Spleen (tissue), 11 donors: ENCODE data around the gene TUBA3D. TPM values are rescaled to one million over a fixed set of nuclear protein-coding genes. Genes with fewer than 3 reads are reported as not detected.
"Not testable (repeated sequence)": the region's sequence is repeated elsewhere in the genome, so short reads cannot be mapped to it uniquely, and the experiment has no call there.

Experiments used
- DNase-seq: peaks from one replicate; pipeline ENCODE4 v3.0.0-alpha.2; 2020
- H3K27ac ChIP-seq, 8 donors: fragments of 200-600 bp; sonication (generic) in 7 of 8; 1 replicate in 4 of 8; 2 replicates in 4 of 8; pipeline versions ENCODE4 v1.5.0 to v1.8.0; 2016 to 2021; ENCODE audit warnings: inconsistent platforms in 4 of 8, mild to moderate bottlenecking in 4 of 8, moderate library complexity in 1 of 8
- H3K27me3 ChIP-seq, 7 donors: fragments of 200-600 bp; sonication (generic) in 6 of 7; replicated peaks in 1 of 7; 1 replicate in 4 of 7; 2 replicates in 3 of 7; pipeline versions ENCODE4 v1.5.0 to v1.8.0; 2016 to 2021; ENCODE audit warnings: inconsistent platforms in 3 of 7, mild to moderate bottlenecking in 1 of 7
- H3K36me3 ChIP-seq, 6 donors: fragments of 200-600 bp; sonication (generic) in 5 of 6; 1 replicate in 4 of 6; 2 replicates in 2 of 6; pipeline versions ENCODE4 v1.5.0 to v1.8.0; 2016 to 2021; ENCODE audit warnings: inconsistent platforms in 2 of 6
- H3K4me1 ChIP-seq, 6 donors: fragments of 200-600 bp; sonication (generic) in 5 of 6; 1 replicate in 3 of 6; 2 replicates in 3 of 6; pipeline versions ENCODE4 v1.5.0 to v1.8.0; 2016 to 2021; ENCODE audit warnings: inconsistent platforms in 3 of 6
- H3K4me3 ChIP-seq, 8 donors: fragments of 200-600 bp; sonication (generic) in 7 of 8; 1 replicate in 4 of 8; 2 replicates in 4 of 8; pipeline versions ENCODE4 v1.5.0 to v1.8.0; 2016 to 2021; ENCODE audit warnings: inconsistent platforms in 4 of 8, mild to moderate bottlenecking in 4 of 8, moderate library complexity in 2 of 8
- H3K9me3 ChIP-seq, 8 donors: fragments of 200-600 bp; sonication (generic) in 7 of 8; 1 replicate in 4 of 8; 2 replicates in 4 of 8; pipeline versions ENCODE4 v1.5.0 to v1.8.0; 2016 to 2021; ENCODE audit warnings: inconsistent platforms in 4 of 8
- CTCF ChIP-seq, 11 experiments: fragments of 200-600 bp in 7 of 11; fragments of 450-650 bp in 4 of 11; sonication (generic) in 4 of 11; IDR thresholded peaks in 8 of 11; conservative IDR thresholded peaks in 3 of 11; 1 replicate in 7 of 11; 2 replicates in 4 of 11; pipeline versions ENCODE4 v1.4.0 to v1.8.0; 2016 to 2021; ENCODE audit warnings: antibody characterized with exemption in 11 of 11, inconsistent platforms in 4 of 11, mild to moderate bottlenecking in 1 of 11
- POLR2A ChIP-seq, 3 donors: fragments of 450-650 bp; IDR thresholded peaks; one replicate each; pipeline ENCODE4 v1.5.1; 2017; ENCODE audit warnings: antibody characterized with exemption in 3 of 3, mild to moderate bottlenecking in 1 of 3
- POLR2AphosphoS5 ChIP-seq, 3 donors: sonication (generic); formaldehyde crosslinking; IDR thresholded peaks; one replicate each; pipeline ENCODE4 v1.5.1; 2017; ENCODE audit warnings: antibody characterized with exemption in 3 of 3
- WGBS, 5 donors: extraction: QIAGEN DNeasy Blood & Tissue Kit in 3 of 5; methylation state at CpG; one replicate each; pipeline versions ENCODE4 v1.1.5 to v1.1.7; 2013 to 2018; 5-methylcytosine and 5-hydroxymethylcytosine counted together
- intact Hi-C: fragments of 100-400 bp; cut with DNase I; formaldehyde crosslinking; loops from one replicate; pipeline ENCODE4 v1.15.0; 2023; ENCODE audit warnings: low total_unique reads
- polyA plus RNA-seq, 3 donors: library from polyadenylated mRNA; stranded (reverse); fragments of 200-250 nt; gene quantifications; one replicate each; pipeline ENCODE4 v1.2.1, GENCODE V29; 2013
- total RNA-seq, 7 donors: library from RNA; depleted of rRNA in 3 of 7; stranded (reverse); fragments of >200 nt in 3 of 7; fragmentation: NEBNext Ultra II Directional in 4 of 7; extraction: Animal tissue kit (Norgen Biotek cat#: 25700) in 4 of 7; gene quantifications; one replicate each; pipeline versions ENCODE4 v1.1.0 to v1.2.1, GENCODE V29; 2016 to 2021
- donor health status: healthy with polysubstance abuse.
- donor health status: DM: no; HTN: no; CAD: no; lungs with moderate emphysema.
- donor health status: DM: no; HTN: no; CAD: no.
- donor health status: Bipolar disorder and iron deficiency.
- donor health status: healthy.
- donor health status: DM: no; HTN: no; CAD: no.
- donor health status: DM: yes; HTN: yes; CAD: no.

Gene TUBA3D
- total and polyA plus RNA-seq, 10 donors: 0.10 to 0.86 TPM; not detected in 8

DNA sequence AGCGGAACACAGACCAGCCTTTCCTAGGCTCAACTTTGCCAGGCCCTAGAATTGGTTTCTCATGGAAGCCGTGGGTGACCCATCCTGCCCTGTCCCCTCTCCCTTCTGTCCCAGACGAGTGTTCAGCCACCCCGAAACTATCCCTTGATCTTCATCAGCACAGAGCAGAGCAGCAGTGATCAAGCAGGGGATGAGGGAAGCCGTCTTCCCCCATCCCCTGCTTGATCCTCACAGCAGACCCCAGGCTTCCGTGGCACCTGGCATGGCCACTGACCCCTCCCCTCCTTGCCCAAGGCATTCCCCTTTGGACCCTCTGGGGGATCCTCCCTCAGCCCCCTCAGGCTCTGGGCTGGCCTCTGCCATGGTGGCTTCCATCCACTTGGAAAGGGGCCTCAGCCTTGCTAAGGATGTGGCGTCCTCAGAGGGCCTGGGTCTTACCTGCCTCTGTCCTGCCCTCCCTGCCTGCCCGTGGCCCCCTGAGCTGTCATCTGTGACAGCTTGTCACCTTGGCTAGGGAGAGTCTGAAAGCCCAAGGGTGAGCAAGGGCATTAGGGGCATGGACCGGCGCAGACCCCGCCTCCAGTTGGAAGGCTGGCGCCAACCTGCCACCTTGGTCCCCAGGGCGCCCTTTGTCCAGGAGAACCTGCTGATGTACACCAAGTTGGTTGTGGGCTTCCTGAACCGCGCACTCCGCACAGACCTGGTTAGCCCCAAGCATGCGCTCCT, 41.4 kb downstream of the TUBA3D start:
- H3K27me3 ChIP-seq: no peaks in the 10 kb centered on the region
- peaks cover 0 to 91% (median 51%) of the 10 kb centered on the region in 6 donors for H3K36me3 ChIP-seq
- H3K4me3 ChIP-seq: no peak overlapping the region
- intact Hi-C loops: no loop called here
- WGBS, 5 donors: 95 to 98% (median 96%) methylated on average over 15 to 17 of the region's 17 CpGs
- DNase-seq: peak; percentile 56
- peaks cover 0 to 19% (median 6%) of the 10 kb centered on the region in 6 donors for H3K4me1 ChIP-seq
- no peaks in the 10 kb centered on the region for H3K9me3 ChIP-seq
- H3K27ac ChIP-seq: no peak overlapping the region
- TF ChIP-seq POLR2A (IDR thresholded peaks at IDR 0.05) (no peak), CTCF (IDR thresholded peaks at IDR 0.05 in 8 of 11, conservative IDR thresholded peaks at IDR 0.05 in 3 of 11) (no peak), POLR2AphosphoS5 (IDR thresholded peaks at IDR 0.05) (peak in 2 of 3 donors; percentile 10 to 37)

- H3K36me3 ChIP-seq: peaks cover 0 to 85% (median 48%) of the 10 kb centered on the region in 6 donors
- 86 to 94% (median 93%) methylated on average over 9 to 16 of the region's 16 CpGs for WGBS, 5 donors
- H3K9me3 ChIP-seq, H3K27me3 ChIP-seq, H3K4me3 ChIP-seq, H3K27ac ChIP-seq, intact Hi-C loops: not testable (repeated sequence)
- H3K4me1 ChIP-seq: peaks cover 0 to 19% (median 6%) of the 10 kb centered on the region in 6 donors
- DNase-seq: peak; percentile 65
Measured at GRCh38 chr2:131517856-131518255, 41.9 kb downstream of the TUBA3D start.

- H3K4me3 ChIP-seq, H3K27ac ChIP-seq, intact Hi-C loops, H3K27me3 ChIP-seq, H3K9me3 ChIP-seq: not testable (repeated sequence)
- peaks cover 0 to 18% (median 6%) of the 10 kb centered on the region in 6 donors for H3K4me1 ChIP-seq
- 78 to 96% (median 93%) methylated on average over 3 to 11 of the region's 11 CpGs for WGBS, 5 donors
- H3K36me3 ChIP-seq: peaks cover 0 to 79% (median 41%) of the 10 kb centered on the region in 6 donors
- peak in 1 of 3 donors; percentile 28 for TF ChIP-seq POLR2AphosphoS5 (IDR thresholded peaks at IDR 0.05)
- peak; percentile 51 for DNase-seq
Measured at GRCh38 chr2:131518531-131518930, 42.6 kb downstream of the TUBA3D start.

DNA sequence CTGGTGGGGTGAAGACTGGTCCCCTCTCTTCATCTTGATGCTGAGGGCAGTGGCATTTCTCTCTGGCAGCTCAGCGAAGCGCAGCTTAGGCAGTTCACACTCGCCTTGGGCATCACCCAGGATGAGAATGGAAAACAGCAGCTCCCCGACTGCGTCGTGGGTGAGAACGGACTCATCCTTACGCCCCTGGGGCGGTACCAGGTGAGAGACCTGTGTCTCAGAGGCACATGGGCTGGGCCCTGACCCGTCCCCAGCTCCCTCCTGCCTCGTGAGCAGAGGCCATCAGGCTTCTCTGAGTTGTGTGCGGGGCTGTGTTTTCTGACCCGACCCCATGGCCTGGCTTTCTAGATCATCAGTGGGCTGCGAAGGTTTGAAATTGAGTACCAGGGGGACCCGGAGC, 43.5 kb downstream of the TUBA3D start:
- TF ChIP-seq CTCF (IDR thresholded peaks at IDR 0.05 in 8 of 11, conservative IDR thresholded peaks at IDR 0.05 in 3 of 11): no peak
- TF ChIP-seq POLR2A (IDR thresholded peaks at IDR 0.05): no peak
- TF ChIP-seq POLR2AphosphoS5 (IDR thresholded peaks at IDR 0.05): no peak
- intact Hi-C loops: no loop called here
- no peak overlapping the region for H3K27ac ChIP-seq
- WGBS, 5 donors: 95 to 98% (median 96%) methylated on average over 13 to 15 of the region's 15 CpGs
- peaks cover 0 to 9% (median under 1%) of the 10 kb centered on the region in 6 donors for H3K4me1 ChIP-seq
- DNase-seq: peak; percentile 72
- H3K9me3 ChIP-seq: no peaks in the 10 kb centered on the region
- H3K4me3 ChIP-seq: no peak overlapping the region
- peaks cover 0 to 69% (median 37%) of the 10 kb centered on the region in 6 donors for H3K36me3 ChIP-seq
- H3K27me3 ChIP-seq: no peaks in the 10 kb centered on the region

GRCh38 chr2:131519871-131520470, 44.1 kb downstream of the TUBA3D start:
- peak in 1 of 3 donors; percentile 6 for TF ChIP-seq POLR2AphosphoS5 (IDR thresholded peaks at IDR 0.05)
- intact Hi-C loops, H3K4me3 ChIP-seq, H3K4me1 ChIP-seq, H3K27me3 ChIP-seq, H3K9me3 ChIP-seq, H3K27ac ChIP-seq: not testable (repeated sequence)
- peak; percentile 43 for DNase-seq
- H3K36me3 ChIP-seq: peaks cover 0 to 64% (median 37%) of the 10 kb centered on the region in 6 donors
- WGBS, 5 donors: 86 to 94% (median 91%) methylated on average over 13 to 24 of the region's 24 CpGs
